Measurements from ENCODE around the gene LPCAT1.

Gene LPCAT1

DNA sequence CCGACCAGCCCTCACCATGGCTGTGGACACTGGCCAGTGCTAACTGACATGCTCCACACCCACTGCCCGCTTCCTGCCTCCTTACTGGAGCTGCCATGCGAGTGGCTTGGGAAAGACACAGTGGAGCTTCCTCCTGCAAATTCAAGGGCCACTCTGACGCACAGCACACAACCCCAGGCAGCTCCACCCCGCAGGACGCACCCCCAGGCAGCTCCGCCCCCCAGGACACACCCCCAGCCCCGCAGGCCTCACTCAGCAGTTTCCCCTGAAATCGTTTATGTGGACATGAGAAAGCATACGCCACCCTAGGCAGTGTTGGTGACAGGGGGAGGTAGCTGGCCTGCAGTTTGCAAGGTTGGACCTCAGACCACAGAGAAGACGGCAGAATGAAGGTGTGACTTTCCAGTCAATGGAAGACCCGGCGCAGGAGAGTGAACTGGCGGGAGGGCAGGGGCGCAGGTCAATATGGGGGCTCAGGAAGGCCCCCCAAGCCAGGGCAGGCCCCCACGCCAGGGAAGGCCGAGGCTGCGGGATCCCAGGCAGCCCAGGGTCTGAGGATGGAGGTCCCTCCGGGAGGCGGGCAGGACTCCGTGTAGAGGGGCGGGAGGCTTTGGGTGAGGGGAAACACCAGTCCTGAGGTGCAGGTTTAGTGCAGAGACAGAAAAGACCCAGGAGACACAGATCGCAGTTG lies 21.6 kb downstream of the LPCAT1 start:
- Histone ChIP-seq H3K4me1 (ENCODE audit: control insufficient read depth, low read length) (peaks cover 76% of the 10 kb centered on the region), H3K9me3 (ENCODE audit: control insufficient read depth, insufficient read depth, low read length) (no peaks in the 10 kb centered on the region), H3K9me2 (replicated peaks; ENCODE audit: control insufficient read depth, low read length) (no peaks in the 10 kb centered on the region), H3K4me3 (ENCODE audit: low read length) (no peak overlapping the region), H3K27ac (ENCODE audit: low read depth, low read length) (0 out of 2 replicates have a peak overlapping the region, but pooled peaks have one; percentile 90), H3K79me2 (ENCODE audit: control insufficient read depth, low read length) (peaks cover 89% of the 10 kb centered on the region), H3K27me3 (ENCODE audit: control insufficient read depth, low read length) (no peaks in the 10 kb centered on the region), H4K20me1 (ENCODE audit: control insufficient read depth, insufficient read depth, low read depth, low read length) (peaks cover 14% of the 10 kb centered on the region), H3K4me2 (ENCODE audit: low read length) (peak overlapping the region; percentile 29), H3F3A (ENCODE audit: control insufficient read depth, insufficient read depth) (peaks cover 16% of the 10 kb centered on the region), H3K36me3 (ENCODE audit: control insufficient read depth, low read length) (peaks cover 55% of the 10 kb centered on the region)
- TF ChIP-seq, protein P1, sequence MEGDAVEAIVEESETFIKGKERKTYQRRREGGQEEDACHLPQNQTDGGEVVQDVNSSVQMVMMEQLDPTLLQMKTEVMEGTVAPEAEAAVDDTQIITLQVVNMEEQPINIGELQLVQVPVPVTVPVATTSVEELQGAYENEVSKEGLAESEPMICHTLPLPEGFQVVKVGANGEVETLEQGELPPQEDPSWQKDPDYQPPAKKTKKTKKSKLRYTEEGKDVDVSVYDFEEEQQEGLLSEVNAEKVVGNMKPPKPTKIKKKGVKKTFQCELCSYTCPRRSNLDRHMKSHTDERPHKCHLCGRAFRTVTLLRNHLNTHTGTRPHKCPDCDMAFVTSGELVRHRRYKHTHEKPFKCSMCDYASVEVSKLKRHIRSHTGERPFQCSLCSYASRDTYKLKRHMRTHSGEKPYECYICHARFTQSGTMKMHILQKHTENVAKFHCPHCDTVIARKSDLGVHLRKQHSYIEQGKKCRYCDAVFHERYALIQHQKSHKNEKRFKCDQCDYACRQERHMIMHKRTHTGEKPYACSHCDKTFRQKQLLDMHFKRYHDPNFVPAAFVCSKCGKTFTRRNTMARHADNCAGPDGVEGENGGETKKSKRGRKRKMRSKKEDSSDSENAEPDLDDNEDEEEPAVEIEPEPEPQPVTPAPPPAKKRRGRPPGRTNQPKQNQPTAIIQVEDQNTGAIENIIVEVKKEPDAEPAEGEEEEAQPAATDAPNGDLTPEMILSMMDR (IDR thresholded peaks at IDR 0.05; ENCODE audit: low read depth, low read length, poor library complexity, severe bottlenecking), result no peak
- no peak for TF ChIP-seq EZH2phosphoT487 (IDR thresholded peaks at IDR 0.05; ENCODE audit: borderline replicate concordance, low read length)

DNA sequence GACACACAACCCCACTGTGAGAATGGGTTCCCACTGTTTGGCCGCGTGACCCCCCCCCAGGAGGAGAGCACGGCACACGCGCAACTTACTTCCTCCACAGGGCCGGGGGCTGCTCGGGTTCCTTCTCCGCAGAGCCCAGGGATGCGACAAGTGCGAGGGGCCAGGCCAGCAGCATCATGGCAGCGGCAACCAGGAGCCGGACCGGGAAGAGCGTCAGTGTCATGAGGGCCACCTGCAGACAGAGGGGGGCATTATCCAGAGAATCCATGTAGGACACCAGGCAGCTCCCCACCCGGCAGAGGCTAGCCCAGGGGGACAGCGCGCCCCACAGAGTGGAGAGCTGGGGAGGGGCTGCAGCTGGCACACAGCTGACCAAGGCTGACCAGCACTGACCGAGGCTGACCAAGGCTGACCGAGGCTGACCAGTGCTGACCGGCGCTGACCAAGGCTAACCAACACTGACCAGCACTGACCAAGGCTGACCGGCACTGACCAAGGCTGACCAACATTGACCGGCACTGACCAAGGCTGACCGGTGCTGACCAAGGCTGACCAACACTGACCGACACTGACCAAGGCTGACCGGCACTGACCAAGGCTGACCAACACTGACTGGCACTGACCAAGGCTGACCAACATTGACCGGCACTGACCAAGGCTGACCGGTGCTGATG lies 22.3 kb downstream of the LPCAT1 start:
- H3K4me1 ChIP-seq (ENCODE audit: control insufficient read depth, low read length), result peaks cover 78% of the 10 kb centered on the region
- no peaks in the 10 kb centered on the region for H3K9me3 ChIP-seq (ENCODE audit: control insufficient read depth, insufficient read depth, low read length)
- H3K4me2 ChIP-seq (ENCODE audit: low read length), result peak overlapping the region; percentile 29; the same call in 1 of the 2 replicates
- peaks cover 14% of the 10 kb centered on the region for H4K20me1 ChIP-seq (ENCODE audit: control insufficient read depth, insufficient read depth, low read depth, low read length)
- peaks cover 16% of the 10 kb centered on the region for H3F3A ChIP-seq (ENCODE audit: control insufficient read depth, insufficient read depth)
- H3K27ac ChIP-seq (ENCODE audit: low read depth, low read length), result no peak overlapping the region
- H3K27me3 ChIP-seq (ENCODE audit: control insufficient read depth, low read length), result no peaks in the 10 kb centered on the region
- H3K4me3 ChIP-seq (ENCODE audit: low read length), result no peak overlapping the region
- H3K79me2 ChIP-seq (ENCODE audit: control insufficient read depth, low read length), result peaks cover 89% of the 10 kb centered on the region
- TF ChIP-seq EZH2phosphoT487 (IDR thresholded peaks at IDR 0.05; ENCODE audit: borderline replicate concordance, low read length), result no peak
- TF ChIP-seq, protein P1 (IDR thresholded peaks at IDR 0.05; ENCODE audit: low read depth, low read length, poor library complexity, severe bottlenecking), result no peak
- peaks cover 62% of the 10 kb centered on the region for H3K36me3 ChIP-seq (ENCODE audit: control insufficient read depth, low read length)
- H3K9me2 ChIP-seq (replicated peaks; ENCODE audit: control insufficient read depth, low read length), result no peaks in the 10 kb centered on the region

DNA sequence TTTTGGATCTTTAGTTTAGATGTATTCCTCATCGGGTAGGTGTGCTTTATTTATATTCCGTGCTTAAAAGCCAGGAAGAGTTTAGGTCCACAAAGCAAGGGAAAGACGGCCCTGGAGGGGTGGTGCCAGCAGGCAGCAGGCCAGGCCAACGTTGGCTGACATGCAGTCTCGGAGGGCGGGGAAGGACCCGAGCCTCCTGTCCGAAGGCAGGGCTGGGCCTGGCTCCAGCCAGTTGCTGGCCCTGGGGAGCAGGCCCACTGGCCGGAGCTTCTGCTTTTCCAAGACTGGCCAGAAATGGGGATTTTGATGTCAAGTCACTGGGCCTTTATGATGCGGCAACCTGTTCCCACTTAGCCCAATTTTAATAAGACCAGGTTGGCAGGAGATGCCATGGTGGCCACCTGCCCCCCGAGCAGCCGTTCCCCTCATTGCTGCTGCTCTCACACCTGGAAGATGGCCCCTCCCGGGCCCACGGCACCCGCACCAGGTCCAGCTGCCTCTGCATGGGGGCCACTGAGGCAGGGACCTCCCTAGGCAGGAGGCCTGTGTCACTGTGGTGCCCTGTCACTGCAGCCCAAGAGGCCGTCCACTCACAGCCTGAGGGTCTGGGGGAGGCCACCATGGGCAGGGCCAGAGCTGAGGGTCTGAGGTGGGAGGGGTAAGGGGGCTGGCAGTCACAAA lies 23.2 kb downstream of the LPCAT1 start:
- peaks cover 86% of the 10 kb centered on the region for H3K79me2 ChIP-seq (ENCODE audit: control insufficient read depth, low read length)
- H3K4me3 ChIP-seq (ENCODE audit: low read length), result no peak overlapping the region
- H3K36me3 ChIP-seq (ENCODE audit: control insufficient read depth, low read length), result peaks cover 63% of the 10 kb centered on the region
- no peaks in the 10 kb centered on the region for H3K9me2 ChIP-seq (replicated peaks; ENCODE audit: control insufficient read depth, low read length)
- no peaks in the 10 kb centered on the region for H3K9me3 ChIP-seq (ENCODE audit: control insufficient read depth, insufficient read depth, low read length)
- H3K27ac ChIP-seq (ENCODE audit: low read depth, low read length), result no peak overlapping the region
- H3K27me3 ChIP-seq (ENCODE audit: control insufficient read depth, low read length), result no peaks in the 10 kb centered on the region
- H3K4me1 ChIP-seq (ENCODE audit: control insufficient read depth, low read length), result peaks cover 78% of the 10 kb centered on the region
- TF ChIP-seq, protein P1 (IDR thresholded peaks at IDR 0.05; ENCODE audit: low read depth, low read length, poor library complexity, severe bottlenecking), result no peak
- TF ChIP-seq EZH2phosphoT487 (IDR thresholded peaks at IDR 0.05; ENCODE audit: borderline replicate concordance, low read length), result no peak
- peaks cover 18% of the 10 kb centered on the region for H3F3A ChIP-seq (ENCODE audit: control insufficient read depth, insufficient read depth)
- H4K20me1 ChIP-seq (ENCODE audit: control insufficient read depth, insufficient read depth, low read depth, low read length), result peaks cover 14% of the 10 kb centered on the region
- H3K4me2 ChIP-seq (ENCODE audit: low read length), result no peak overlapping the region
